Right lobe of liver (tissue), 6 donors: ENCODE measurements around the gene CEBPZOS. TPM values are rescaled to one million over a fixed set of nuclear protein-coding genes. Genes with fewer than 3 reads are reported as not detected.
"Not testable (repeated sequence)": the region's sequence is repeated elsewhere in the genome, so short reads cannot be mapped to it uniquely, and the experiment has no call there.

ENCODE experiments used
- ATAC-seq, 4 donors: fragments of 200-7000 bp; cut with Tn5 transposase; one replicate each; pipeline ENCODE4 v1.9.1; 2020; ENCODE audit warnings: mild to moderate bottlenecking in 4 of 4, moderate library complexity in 4 of 4
- DNase-seq, 3 donors: peaks; one replicate each; pipeline ENCODE4 v3.0.0-alpha.2; 2020
- H3K27ac ChIP-seq, 3 donors: fragments of 200-600 bp; one replicate each; pipeline ENCODE4 v1.8.0; 2022
- H3K27me3 ChIP-seq, 2 donors: fragments of 200-600 bp; one replicate each; pipeline ENCODE4 v1.8.0; 2022
- H3K36me3 ChIP-seq, 4 donors: fragments of 200-600 bp; sonication (generic) in 1 of 4; one replicate each; pipeline versions ENCODE4 v1.5.1 to v1.8.0; 2017 to 2022; ENCODE audit warnings: control low read depth in 1 of 4
- H3K4me1 ChIP-seq, 4 donors: fragments of 200-600 bp; sonication (generic) in 1 of 4; one replicate each; pipeline versions ENCODE4 v1.5.1 to v1.8.0; 2017 to 2022; ENCODE audit warnings: control low read depth in 1 of 4
- H3K4me3 ChIP-seq, 3 donors: fragments of 200-600 bp; one replicate each; pipeline ENCODE4 v1.8.0; 2022
- H3K9me3 ChIP-seq, 4 donors: fragments of 200-600 bp; sonication (generic) in 1 of 4; one replicate each; pipeline versions ENCODE4 v1.5.1 to v1.8.0; 2017 to 2022; ENCODE audit warnings: control low read depth in 1 of 4
- CTCF ChIP-seq, 4 donors: fragments of 200-600 bp in 3 of 4; fragments of 450-650 bp in 1 of 4; IDR thresholded peaks; one replicate each; pipeline versions ENCODE4 v1.5.1 to v1.8.0; 2016 to 2022; ENCODE audit warnings: antibody characterized with exemption in 4 of 4, mild to moderate bottlenecking in 2 of 4
- POLR2A ChIP-seq: fragments of 450-650 bp; IDR thresholded peaks from one replicate; pipeline ENCODE4 v1.6.1; 2017; ENCODE audit warnings: antibody characterized with exemption, mild to moderate bottlenecking
- WGBS: methylation state at CpG from one replicate; pipeline ENCODE4 v1.1.6; 2018; ENCODE audit warnings: low coverage, low lambda C conversion rate; ENCODE audit not compliant: insufficient coverage; ENCODE audit errors: missing lambda C conversion rate; 5-methylcytosine and 5-hydroxymethylcytosine counted together
- intact Hi-C, 2 donors: fragments of 100-400 bp; cut with DNase I; formaldehyde crosslinking; loops; one replicate each; pipeline versions ENCODE4 v1.11.2 to v1.14.1; 2022
- total RNA-seq, 6 experiments: library from RNA; depleted of rRNA in 2 of 6; stranded (reverse); fragments of >200 nt in 2 of 6; fragmentation: NEBNext Ultra II Directional in 3 of 6; extraction: Animal tissue kit (Norgen Biotek cat#: 25700) in 3 of 6; gene quantifications; one replicate each; pipeline versions ENCODE4 v1.1.0 to v1.2.4, GENCODE V29; 2016 to 2023
- donor health status: DM: no; HTN: yes; CAD: no.
- donor health status: DM: no; HTN: no; CAD: no.
- donor health status: DM: no; HTN: no; CAD: no.
- donor health status: DM: no; HTN: yes; CAD: no.
- donor health status: DM: no; HTN: yes; CAD: no.

The CEBPZOS gene
- total RNA-seq, 6 experiments from 2014 or later: 10.7 to 26.6 (median 18.1) TPM

- peaks cover 9 to 66% (median 25%) of the 10 kb centered on the region in 4 donors for H3K36me3 ChIP-seq
- WGBS: 78% methylated on average over 3 of the region's 3 CpGs
- no peak for DNase-seq
- no peaks in the 10 kb centered on the region for H3K27me3 ChIP-seq
- no peak overlapping the region for H3K27ac ChIP-seq
- no peaks in the 10 kb centered on the region for H3K4me1 ChIP-seq
- intact Hi-C loops: no loop called here
- H3K9me3 ChIP-seq: peaks cover 0 to 3% (median 0%) of the 10 kb centered on the region in 4 donors
- no peak for ATAC-seq
- TF ChIP-seq POLR2A (no peak), CTCF (IDR thresholded peaks at IDR 0.05) (no peak)
- H3K4me3 ChIP-seq: no peak overlapping the region
Observed at GRCh38 chr2:37211939-37212338, 15.6 kb downstream of the CEBPZOS start.

- H3K4me3 ChIP-seq: no peak overlapping the region
- peaks cover 9 to 64% (median 13%) of the 10 kb centered on the region in 4 donors for H3K36me3 ChIP-seq
- TF ChIP-seq POLR2A (no peak), CTCF (IDR thresholded peaks at IDR 0.05) (no peak)
- 55% methylated on average over 1 of the region's 1 CpG for WGBS
- ATAC-seq (no peak), DNase-seq (no peak)
- H3K4me1 ChIP-seq: no peaks in the 10 kb centered on the region
- no peaks in the 10 kb centered on the region for H3K27me3 ChIP-seq
- H3K9me3 ChIP-seq: no peaks in the 10 kb centered on the region
- peak overlapping the region in 1 of 3 donors; percentile 2 for H3K27ac ChIP-seq
- intact Hi-C loops: no loop called here
Observed at GRCh38 chr2:37215250-37215649, 19.0 kb downstream of the CEBPZOS start.

- WGBS: 91% methylated on average over 4 of the region's 4 CpGs
- ATAC-seq (no peak), DNase-seq (no peak)
- Histone ChIP-seq H3K4me3 (no peak overlapping the region), H3K27me3 (no peaks in the 10 kb centered on the region), H3K36me3 (peaks cover 0 to 55% (median 6%) of the 10 kb centered on the region in 4 donors), H3K4me1 (no peaks in the 10 kb centered on the region), H3K9me3 (no peaks in the 10 kb centered on the region), H3K27ac (no peak overlapping the region)
- intact Hi-C loops: no loop called here
- TF ChIP-seq CTCF (IDR thresholded peaks at IDR 0.05) (no peak), POLR2A (no peak)
Observed at GRCh38 chr2:37219046-37219445, 22.8 kb downstream of the CEBPZOS start.

GRCh38 chr2:37223131-37223530, 26.8 kb downstream of the CEBPZOS start:
- Histone ChIP-seq H3K4me1 (no peaks in the 10 kb centered on the region), H3K27me3 (no peaks in the 10 kb centered on the region), H3K9me3 (no peaks in the 10 kb centered on the region), H3K4me3 (no peak overlapping the region), H3K27ac (no peak overlapping the region), H3K36me3 (peaks cover 0 to 49% (median 3%) of the 10 kb centered on the region in 4 donors)
- TF ChIP-seq POLR2A (no peak), CTCF (IDR thresholded peaks at IDR 0.05) (no peak)
- 100% methylated on average over 2 of the region's 4 CpGs for WGBS
- no peak for DNase-seq
- intact Hi-C loops: no loop called here
- ATAC-seq: no peak

- no peak for DNase-seq
- WGBS: 100% methylated on average over 1 of the region's 1 CpG
- no peak for TF ChIP-seq CTCF (IDR thresholded peaks at IDR 0.05)
- no peak for TF ChIP-seq POLR2A
- no peaks in the 10 kb centered on the region for H3K9me3 ChIP-seq
- intact Hi-C loops: no loop called here
- no peak overlapping the region for H3K4me3 ChIP-seq
- no peaks in the 10 kb centered on the region for H3K4me1 ChIP-seq
- no peak for ATAC-seq
- peaks cover 0 to 53% (median 5%) of the 10 kb centered on the region in 4 donors for H3K36me3 ChIP-seq
- H3K27ac ChIP-seq: no peak overlapping the region
- H3K27me3 ChIP-seq: no peaks in the 10 kb centered on the region
Observed at GRCh38 chr2:37224063-37224462, 27.8 kb downstream of the CEBPZOS start.

GRCh38 chr2:37225129-37225528, 28.8 kb downstream of the CEBPZOS start:
- H3K27me3 ChIP-seq, H3K9me3 ChIP-seq, H3K27ac ChIP-seq, H3K4me3 ChIP-seq, DNase-seq, ATAC-seq, H3K4me1 ChIP-seq, intact Hi-C loops: not testable (repeated sequence)
- H3K36me3 ChIP-seq: peaks cover 0 to 45% (median 5%) of the 10 kb centered on the region in 4 donors
- WGBS: no CpG with 5 or more reads among the region's 2 CpGs
